Bronchial epithelial cell (primary cell): Measurements from ENCODE around the gene ELAVL3. TPM values are rescaled to one million over a fixed set of nuclear protein-coding genes. Genes with fewer than 3 reads are reported as not detected.

Source experiments
- DNase-seq: peaks from one replicate; pipeline ENCODE4 v3.0.0-alpha.2; 2010; ENCODE audit warnings: low read depth
- FAIRE-seq: peaks from 2 replicates; lab custom pipeline; 2011; peaks lifted over from hg19 to GRCh38; lab: Jason Lieb, UNC
- H3K27me3 ChIP-seq: 2 replicates; pipeline ENCODE4 v1.5.1; 2011; ENCODE audit warnings: low read length; ENCODE audit not compliant: control insufficient read depth, insufficient read depth
- H3K36me3 ChIP-seq: 2 replicates; pipeline ENCODE4 v1.5.1; 2011; ENCODE audit warnings: low read length; ENCODE audit not compliant: control insufficient read depth, insufficient read depth
- H3K4me3 ChIP-seq: 2 replicates; pipeline ENCODE4 v1.5.1; 2011; ENCODE audit warnings: mild to moderate bottlenecking, low read depth, low read length, control low read depth
- CTCF ChIP-seq: IDR thresholded peaks from 2 replicates; pipeline ENCODE4 v1.5.1; 2011; ENCODE audit warnings: mild to moderate bottlenecking, moderate library complexity, low read length, control low read depth, inconsistent platforms; ENCODE audit not compliant: insufficient read depth, severe bottlenecking
- total RNA-seq: library from RNA; depleted of rRNA; stranded (reverse); fragments of >200 nt; gene quantifications from 2 replicates; pipeline ENCODE4 v1.2.1, GENCODE V29; 2014

ELAVL3 gene
- total RNA-seq, result not detected in 2 replicates

- peaks cover 15% of the 10 kb centered on the region for H3K27me3 ChIP-seq
- no peak within 1 kb of the TSS for H3K4me3 ChIP-seq
- DNase-seq (no peak), FAIRE-seq (no peak)
- no peaks in the 10 kb centered on the region for H3K36me3 ChIP-seq
- no peak for TF ChIP-seq CTCF
Observed at GRCh38 chr19:11480715-11481533, at the start of gene ELAVL3. Gene ELAVL3, minus strand, starts transcription at chr19:11481046. Its CDS starts 438 bp downstream, at chr19:11480608.

GRCh38 chr19:11530432-11530831 is 49.6 kb upstream of the ELAVL3 start:
- Histone ChIP-seq H3K36me3 (no peaks in the 10 kb centered on the region), H3K4me3 (no peak overlapping the region), H3K27me3 (no peaks in the 10 kb centered on the region)
- FAIRE-seq (no peak), DNase-seq (peak; percentile 76)
- TF ChIP-seq CTCF, result peak; percentile 56

- DNase-seq (peak; percentile 95), FAIRE-seq (no peak)
- H3K36me3 ChIP-seq, result no peaks in the 10 kb centered on the region
- no peaks in the 10 kb centered on the region for H3K27me3 ChIP-seq
- H3K4me3 ChIP-seq, result peak within 1 kb of the TSS; percentile 89
- no peak for TF ChIP-seq CTCF
Observed at GRCh38 chr19:11528551-11529341, 47.9 kb upstream of the ELAVL3 start, which contains the start of gene ECSIT. Gene ECSIT, minus strand, starts transcription at chr19:11529134. Its CDS starts 9,964 bp downstream, at chr19:11519170.

GRCh38 chr19:11519138-11519537 is 38.3 kb upstream of the ELAVL3 start:
- DNase-seq, result peak; percentile 45
- TF ChIP-seq CTCF, result no peak
- no peak for FAIRE-seq
- H3K27me3 ChIP-seq, result no peaks in the 10 kb centered on the region
- no peak overlapping the region for H3K4me3 ChIP-seq
- peaks cover 2% of the 10 kb centered on the region for H3K36me3 ChIP-seq

- no peak for TF ChIP-seq CTCF
- no peak for DNase-seq
- Histone ChIP-seq H3K4me3 (no peak overlapping the region), H3K36me3 (peaks cover 2% of the 10 kb centered on the region), H3K27me3 (no peaks in the 10 kb centered on the region)
- FAIRE-seq, result no peak
Observed at GRCh38 chr19:11513946-11514345, 33.1 kb upstream of the ELAVL3 start.
